Muscle of leg (tissue), 9 donors: ENCODE data around the gene ARPC3. TPM values are rescaled to one million over a fixed set of nuclear protein-coding genes. Genes with fewer than 3 reads are reported as not detected.

ENCODE experiments used
- polyA plus RNA-seq, 8 donors: library from polyadenylated mRNA; unstranded; fragments of 120-200 nt; gene quantifications; one replicate each; pipeline versions ENCODE4 v1.2.1 to v1.2.3, GENCODE V29; 2013; ENCODE audit warnings: inconsistent platforms in 1 of 8, low replicate concordance in 1 of 8; ENCODE audit not compliant: insufficient read length in 8 of 8, insufficient read depth in 1 of 8
- total RNA-seq: library from RNA; stranded (reverse); fragments of 120-200 nt; gene quantifications from one replicate; pipeline ENCODE4 v1.2.4, GENCODE V29; 2013

Gene ARPC3
- total and polyA plus RNA-seq, 9 donors: 118 to 156 (median 133) TPM

Other genes starting within 250 kb of the ARPC3 start
- 312 TPM for gene ATP2A2, start 169.1 kb downstream of the ARPC3 start, total RNA-seq
- gene ATP2A2, start 169.1 kb downstream of the ARPC3 start, polyA plus RNA-seq: 100 to 1,000 TPM; 436 to 712 (median 589) TPM
- 49.6 TPM for gene ANAPC7, start 46.6 kb downstream of the ARPC3 start, total RNA-seq
- gene ANAPC7, start 46.6 kb downstream of the ARPC3 start, polyA plus RNA-seq: 10 to 100 TPM; 46.2 to 79.7 (median 59.0) TPM
- 18.0 TPM for gene GPN3, start 17.9 kb upstream of the ARPC3 start, total RNA-seq
- 10 to 100 TPM; 22.9 to 28.4 (median 23.6) TPM for gene GPN3, start 17.9 kb upstream of the ARPC3 start, polyA plus RNA-seq
- gene FAM216A, start 18.5 kb upstream of the ARPC3 start, total RNA-seq: 12.2 TPM
- 10 to 100 TPM; 12.8 to 18.3 (median 15.1) TPM for gene FAM216A, start 18.5 kb upstream of the ARPC3 start, polyA plus RNA-seq
- 71.6 TPM for gene VPS29, start 51.8 kb upstream of the ARPC3 start, total RNA-seq
- gene VPS29, start 51.8 kb upstream of the ARPC3 start, polyA plus RNA-seq: 100 to 1,000 TPM; 110 to 155 (median 119) TPM
- gene RAD9B, start 52.0 kb upstream of the ARPC3 start, total RNA-seq: 3.5 TPM
- gene RAD9B, start 52.0 kb upstream of the ARPC3 start, polyA plus RNA-seq: 1 to 10 TPM; 1.8 to 3.4 (median 2.1) TPM
- 3.8 TPM for gene PPTC7, start 133.0 kb upstream of the ARPC3 start, total RNA-seq
- 10 to 100 TPM in 6 of 8 donors, 1 to 10 TPM in 2; 8.9 to 12.1 (median 11.1) TPM for gene PPTC7, start 133.0 kb upstream of the ARPC3 start, polyA plus RNA-seq
- 24.9 TPM for gene TCTN1, start 163.8 kb upstream of the ARPC3 start, total RNA-seq
- 10 to 100 TPM; 19.0 to 24.4 (median 20.3) TPM for gene TCTN1, start 163.8 kb upstream of the ARPC3 start, polyA plus RNA-seq
- gene HVCN1, start 238.8 kb upstream of the ARPC3 start, total RNA-seq: 5.6 TPM
- gene HVCN1, start 238.8 kb upstream of the ARPC3 start, polyA plus RNA-seq: 1 to 10 TPM; 4.6 to 7.5 (median 5.8) TPM